Measurements from ENCODE around the gene BOLA2B. TPM values are rescaled to one million over a fixed set of nuclear protein-coding genes. Genes with fewer than 3 reads are reported as not detected.
"Not testable (repeated sequence)": the region's sequence is repeated elsewhere in the genome, so short reads cannot be mapped to it uniquely, and the experiment has no call there.

The BOLA2B gene
- total RNA-seq, 2 donors from 2014 or later = 125 to 134 TPM

DNA sequence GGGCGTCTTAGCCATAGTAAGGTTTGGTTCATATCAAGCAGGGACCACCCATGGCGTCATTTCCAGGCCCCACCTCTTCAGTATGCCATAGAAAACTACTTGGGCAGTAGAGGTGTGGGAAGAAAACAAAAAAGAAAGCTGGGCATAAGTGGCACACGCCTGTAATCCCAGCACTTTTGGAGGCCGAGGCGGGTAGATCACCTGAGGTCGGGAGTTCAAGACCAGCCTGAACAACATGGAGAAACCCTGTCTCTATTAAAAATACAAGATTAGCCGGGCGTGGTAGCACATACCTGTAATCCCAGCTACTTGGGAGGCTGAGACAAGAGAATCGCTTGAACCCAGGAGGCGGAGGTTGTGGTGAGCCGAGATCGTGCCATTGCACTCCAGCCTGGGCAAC, 2.3 kb downstream of the BOLA2B start:
- not testable (repeated sequence) for H3K9ac ChIP-seq (ENCODE audit: extremely low read depth, low read length, poor library complexity, severe bottlenecking); H3K4me3 ChIP-seq (ENCODE audit: low read length); H3K4me1 Mint-ChIP-seq; H3K27me3 ChIP-seq (ENCODE audit: control insufficient read depth, insufficient read depth, low read length, poor library complexity, severe bottlenecking); H3K27ac ChIP-seq (ENCODE audit: low read depth, low read length); H3K27me3 Mint-ChIP-seq (ENCODE audit: insufficient read depth); H3K27ac Mint-ChIP-seq; H3K9me3 ChIP-seq (ENCODE audit: control insufficient read depth, low read length); H3K36me3 Mint-ChIP-seq (ENCODE audit: low read depth); H3K36me3 ChIP-seq (ENCODE audit: control insufficient read depth, insufficient read depth, low read length); H3K9me3 Mint-ChIP-seq; H3K4me1 ChIP-seq (ENCODE audit: control insufficient read depth, insufficient read depth, low read length); H3K4me3 Mint-ChIP-seq; DNase-seq
- no CpG with 5 or more reads among the region's 12 CpGs for WGBS, 2 experiments (ENCODE audit: insufficient coverage in 1 of 2, insufficient read length in 1 of 2)

DNA sequence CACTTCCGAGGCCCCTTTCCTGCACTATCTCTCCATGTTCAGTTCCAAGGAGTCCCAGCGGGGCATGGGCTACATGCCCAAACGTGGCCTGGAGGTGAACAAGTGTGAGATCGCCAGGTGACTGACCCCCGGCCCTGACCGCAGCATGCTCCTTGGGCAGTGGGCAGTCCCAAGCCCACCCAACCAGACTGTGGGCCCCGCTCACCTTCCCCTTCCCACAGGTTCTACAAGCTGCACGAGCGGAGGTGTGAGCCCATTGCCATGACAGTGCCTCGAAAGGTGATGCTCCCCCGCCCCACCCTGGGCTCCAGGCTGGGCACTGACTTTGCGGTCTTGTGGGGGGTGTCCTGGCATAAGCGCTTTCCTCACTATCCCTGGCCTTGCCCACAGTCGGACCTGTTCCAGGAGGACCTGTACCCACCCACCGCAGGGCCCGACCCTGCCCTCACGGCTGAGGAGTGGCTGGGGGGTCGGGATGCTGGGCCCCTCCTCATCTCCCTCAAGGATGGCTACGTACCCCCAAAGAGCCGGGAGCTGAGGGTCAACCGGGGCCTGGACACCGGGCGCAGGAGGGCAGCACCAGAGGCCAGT, 5.4 kb downstream of the BOLA2B start:
- TF ChIP-seq, protein P1, sequence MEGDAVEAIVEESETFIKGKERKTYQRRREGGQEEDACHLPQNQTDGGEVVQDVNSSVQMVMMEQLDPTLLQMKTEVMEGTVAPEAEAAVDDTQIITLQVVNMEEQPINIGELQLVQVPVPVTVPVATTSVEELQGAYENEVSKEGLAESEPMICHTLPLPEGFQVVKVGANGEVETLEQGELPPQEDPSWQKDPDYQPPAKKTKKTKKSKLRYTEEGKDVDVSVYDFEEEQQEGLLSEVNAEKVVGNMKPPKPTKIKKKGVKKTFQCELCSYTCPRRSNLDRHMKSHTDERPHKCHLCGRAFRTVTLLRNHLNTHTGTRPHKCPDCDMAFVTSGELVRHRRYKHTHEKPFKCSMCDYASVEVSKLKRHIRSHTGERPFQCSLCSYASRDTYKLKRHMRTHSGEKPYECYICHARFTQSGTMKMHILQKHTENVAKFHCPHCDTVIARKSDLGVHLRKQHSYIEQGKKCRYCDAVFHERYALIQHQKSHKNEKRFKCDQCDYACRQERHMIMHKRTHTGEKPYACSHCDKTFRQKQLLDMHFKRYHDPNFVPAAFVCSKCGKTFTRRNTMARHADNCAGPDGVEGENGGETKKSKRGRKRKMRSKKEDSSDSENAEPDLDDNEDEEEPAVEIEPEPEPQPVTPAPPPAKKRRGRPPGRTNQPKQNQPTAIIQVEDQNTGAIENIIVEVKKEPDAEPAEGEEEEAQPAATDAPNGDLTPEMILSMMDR (conservative IDR thresholded peaks at IDR 0.05) = no peak
- Mint-ChIP-seq H3K36me3 (ENCODE audit: low read depth) (no peaks in the 10 kb centered on the region), H3K27me3 (ENCODE audit: insufficient read depth) (peaks cover 14% of the 10 kb centered on the region), H3K4me3 (no peak overlapping the region), H3K9me3 (no peaks in the 10 kb centered on the region), H3K27ac (no peak overlapping the region), H3K4me1 (peaks cover 2% of the 10 kb centered on the region)
- DNase-seq = no peak
- Histone ChIP-seq H3K4me1 (ENCODE audit: control insufficient read depth, insufficient read depth, low read length) (no peaks in the 10 kb centered on the region), H3K27ac (ENCODE audit: low read depth, low read length) (no peak overlapping the region), H3K27me3 (ENCODE audit: control insufficient read depth, insufficient read depth, low read length, poor library complexity, severe bottlenecking) (peaks cover 8% of the 10 kb centered on the region), H3K4me3 (ENCODE audit: low read length) (no peak overlapping the region), H3K9me3 (ENCODE audit: control insufficient read depth, low read length) (no peaks in the 10 kb centered on the region), H3K36me3 (ENCODE audit: control insufficient read depth, insufficient read depth, low read length) (no peaks in the 10 kb centered on the region), H3K9ac (ENCODE audit: extremely low read depth, low read length, poor library complexity, severe bottlenecking) (no peak overlapping the region)
- 91 to 97% methylated on average over 10 to 21 of the region's 23 CpGs for WGBS, 2 experiments (ENCODE audit: insufficient coverage in 1 of 2, insufficient read length in 1 of 2)

DNA sequence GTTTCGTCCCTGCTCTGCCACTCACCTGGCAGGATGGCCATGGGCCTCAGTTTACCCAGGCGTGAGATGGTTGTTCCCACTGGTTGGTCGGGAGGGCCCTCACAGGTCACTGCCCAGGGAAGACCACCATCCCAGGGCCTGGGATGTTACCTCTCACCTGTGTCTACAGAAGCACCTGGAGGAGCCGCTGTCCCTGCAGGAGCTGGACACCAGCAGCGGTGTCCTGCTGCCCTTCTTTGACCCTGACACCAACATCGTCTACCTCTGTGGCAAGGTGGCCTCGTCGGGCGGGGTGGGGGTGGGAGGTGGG, 6.0 kb downstream of the BOLA2B start:
- Mint-ChIP-seq H3K9me3 (no peaks in the 10 kb centered on the region), H3K27me3 (ENCODE audit: insufficient read depth) (peaks cover 16% of the 10 kb centered on the region), H3K4me1 (peaks cover 2% of the 10 kb centered on the region), H3K36me3 (ENCODE audit: low read depth) (no peaks in the 10 kb centered on the region), H3K4me3 (no peak overlapping the region), H3K27ac (no peak overlapping the region)
- Histone ChIP-seq H3K27me3 (ENCODE audit: control insufficient read depth, insufficient read depth, low read length, poor library complexity, severe bottlenecking) (peaks cover 9% of the 10 kb centered on the region), H3K4me3 (ENCODE audit: low read length) (no peak overlapping the region), H3K4me1 (ENCODE audit: control insufficient read depth, insufficient read depth, low read length) (peaks cover 1% of the 10 kb centered on the region), H3K27ac (ENCODE audit: low read depth, low read length) (no peak overlapping the region), H3K9ac (ENCODE audit: extremely low read depth, low read length, poor library complexity, severe bottlenecking) (no peak overlapping the region), H3K9me3 (ENCODE audit: control insufficient read depth, low read length) (no peaks in the 10 kb centered on the region), H3K36me3 (ENCODE audit: control insufficient read depth, insufficient read depth, low read length) (no peaks in the 10 kb centered on the region)
- TF ChIP-seq, protein P1 (conservative IDR thresholded peaks at IDR 0.05) = no peak
- WGBS, 2 experiments (ENCODE audit: insufficient coverage in 1 of 2, insufficient read length in 1 of 2) = 80 to 87% methylated on average over 3 to 5 of the region's 9 CpGs
- no peak for DNase-seq
